SK-N-SH (cell line): ENCODE measurements around the gene ZNF74.

Experiments used
- CTCF ChIP-seq: fragments of 200-600 bp; sonication (generic); IDR thresholded peaks from 2 replicates; pipeline ENCODE4 v1.6.1; 2017; ENCODE audit warnings: antibody characterized with exemption, mild to moderate bottlenecking, moderate library complexity
- EP300 ChIP-seq, 2 experiments: IDR thresholded peaks; 2 replicates each; pipeline versions ENCODE4 v1.4.0 to v1.6.1; 2012; ENCODE audit warnings: borderline replicate concordance in 1 of 2, low read depth in 1 of 2, low read length in 1 of 2
- GABPA ChIP-seq: IDR thresholded peaks from 2 replicates; pipeline ENCODE4 v1.4.0; 2012; ENCODE audit warnings: low read depth, mild to moderate bottlenecking
- POLR2AphosphoS5 ChIP-seq: IDR thresholded peaks from 2 replicates; pipeline ENCODE4 v1.6.1; 2012; ENCODE audit warnings: low read depth, low read length
- SIN3A ChIP-seq: IDR thresholded peaks from 2 replicates; pipeline ENCODE4 v1.6.1; 2012; ENCODE audit warnings: low read depth, mild to moderate bottlenecking, low read length, moderate library complexity, borderline replicate concordance
- TAF1 ChIP-seq: IDR thresholded peaks from 2 replicates; pipeline ENCODE4 v1.6.1; 2012; ENCODE audit warnings: low read depth, mild to moderate bottlenecking, low read length, moderate library complexity, borderline replicate concordance

GRCh38 chr22:20456722-20457076 lies 62.7 kb downstream of the ZNF74 start:
- TF ChIP-seq SIN3A (no peak), GABPA (no peak), CTCF (no peak), EP300 (IDR thresholded peaks at IDR 0.05; ENCODE audit: borderline replicate concordance in 1 of 2, low read depth in 1 of 2, low read length in 1 of 2) (no peak), TAF1 (no peak), POLR2AphosphoS5 (no peak)
